SK-N-SH treated with all-trans-retinoic acid at 6 μM for 48 hours (cell line): ENCODE measurements around the gene PROC.

Experiments used
- CREB5 ChIP-seq: fragments of 250-450 bp; sonication (Bioruptor Pico); IDR thresholded peaks from 2 replicates; pipeline ENCODE4 v1.5.1; 2020; ENCODE audit warnings: low read depth, mild to moderate bottlenecking, moderate library complexity
- CSDC2 ChIP-seq: fragments of 250-450 bp; sonication (Bioruptor Pico); IDR thresholded peaks from 2 replicates; pipeline ENCODE4 v1.5.0; 2020; ENCODE audit warnings: mild to moderate bottlenecking, moderate library complexity
- OSR1 ChIP-seq: fragments of 250-450 bp; sonication (Bioruptor Pico); IDR thresholded peaks from 2 replicates; pipeline ENCODE4 v1.8.0; 2022; ENCODE audit warnings: moderate library complexity, mild to moderate bottlenecking, inconsistent platforms
- ZFP30 ChIP-seq: fragments of 450-650 bp; formaldehyde crosslinking; IDR thresholded peaks from 2 replicates; pipeline ENCODE4 v1.5.0; 2022; ENCODE audit warnings: mild to moderate bottlenecking, moderate library complexity
- ZNF8 ChIP-seq: fragments of 450-650 bp; formaldehyde crosslinking; IDR thresholded peaks from 2 replicates; pipeline ENCODE4 v1.5.0; 2020; ENCODE audit warnings: mild to moderate bottlenecking, moderate library complexity

- TF ChIP-seq OSR1 (CRISPR knock-in tag) (no peak), CREB5 (CRISPR knock-in tag) (no peak), CSDC2 (CRISPR knock-in tag) (no peak), ZNF8 (CRISPR knock-in tag) (no peak), ZFP30 (no peak)
These were observed 17.7 kb upstream of the PROC start for GRCh38 chr2:127400533-127400896.
